Mucosa of descending colon (tissue), 3 donors: ENCODE results near the gene CEND1. TPM values are rescaled to one million over a fixed set of nuclear protein-coding genes. Genes with fewer than 3 reads are reported as not detected.
A peak's percentile ranks its signal among the peaks of the same experiment; 100 is the strongest.

Experiments used
- ATAC-seq: fragments of 200-7000 bp; cut with Tn5 transposase; one replicate; pipeline ENCODE4 v1.9.1; 2020; ENCODE audit warnings: mild to moderate bottlenecking, moderate library complexity
- DNase-seq, 3 donors: peaks; one replicate each; pipeline ENCODE4 v3.0.0-alpha.2; 2020
- H3K36me3 ChIP-seq: fragments of 200-600 bp; one replicate; pipeline ENCODE4 v1.8.0; 2021; ENCODE audit warnings: low read depth, mild to moderate bottlenecking
- H3K4me1 ChIP-seq: fragments of 200-600 bp; one replicate; pipeline ENCODE4 v1.8.0; 2021; ENCODE audit warnings: low read depth, mild to moderate bottlenecking
- H3K4me3 ChIP-seq: fragments of 200-600 bp; one replicate; pipeline ENCODE4 v1.8.0; 2021; ENCODE audit warnings: mild to moderate bottlenecking
- H3K9me3 ChIP-seq: fragments of 200-600 bp; one replicate; pipeline ENCODE4 v1.8.0; 2021; ENCODE audit warnings: mild to moderate bottlenecking
- CTCF ChIP-seq: fragments of 200-600 bp; IDR thresholded peaks from one replicate; pipeline ENCODE4 v1.8.0; 2022; ENCODE audit warnings: antibody characterized with exemption, mild to moderate bottlenecking
- intact Hi-C, 2 donors: fragments of 100-400 bp; cut with DNase I in 1 of 2; cut with micrococcal nuclease in 1 of 2; formaldehyde crosslinking; loops; one replicate each; pipeline versions ENCODE4 v1.11.0 to v1.11.1; 2022; cut with DNase I, micrococcal nuclease
- total RNA-seq, 3 donors: library from RNA; stranded (reverse); fragmentation: NEBNext Ultra II Directional in 2 of 3; extraction: Animal tissue kit (Norgen Biotek cat#: 25700) in 2 of 3; gene quantifications; one replicate each; pipeline versions ENCODE4 v1.2.1 to v1.2.4, GENCODE V29; 2021 to 2023
- donor health status: DM: no; HTN: no; CAD: no; lungs with moderate emphysema.
- donor health status: DM: no; HTN: no; CAD: no.
- donor health status: DM: no; HTN: yes; CAD: no.

CEND1 gene
- total RNA-seq, 3 donors from 2014 or later, result 0.34 to 2.2 TPM; not detected in 1

DNA sequence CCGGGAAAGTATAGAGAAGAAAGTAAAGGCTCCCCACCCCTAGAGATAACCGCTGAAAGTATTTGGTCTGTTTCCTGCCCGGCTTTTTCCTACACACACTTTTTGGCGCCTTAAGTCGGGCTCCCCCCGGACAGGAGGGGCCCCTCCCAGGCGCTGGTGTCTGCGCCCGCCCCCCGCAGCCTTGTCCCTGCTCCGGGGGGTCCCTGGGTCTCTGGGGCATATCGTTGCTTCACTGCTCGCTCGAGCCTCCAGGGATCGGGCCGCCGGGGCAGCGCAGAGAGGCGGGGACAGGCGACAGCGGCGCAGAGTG is 36.9 kb upstream of the CEND1 start:
- peak overlapping the region; percentile 21 for H3K4me3 ChIP-seq
- no peaks in the 10 kb centered on the region for H3K36me3 ChIP-seq
- TF ChIP-seq CTCF, result no peak
- intact Hi-C loops, result no loop called here
- DNase-seq, result peak in 1 of 3 donors; percentile 76
- no peak for ATAC-seq
- peaks cover 66% of the 10 kb centered on the region for H3K4me1 ChIP-seq
- no peaks in the 10 kb centered on the region for H3K9me3 ChIP-seq

DNA sequence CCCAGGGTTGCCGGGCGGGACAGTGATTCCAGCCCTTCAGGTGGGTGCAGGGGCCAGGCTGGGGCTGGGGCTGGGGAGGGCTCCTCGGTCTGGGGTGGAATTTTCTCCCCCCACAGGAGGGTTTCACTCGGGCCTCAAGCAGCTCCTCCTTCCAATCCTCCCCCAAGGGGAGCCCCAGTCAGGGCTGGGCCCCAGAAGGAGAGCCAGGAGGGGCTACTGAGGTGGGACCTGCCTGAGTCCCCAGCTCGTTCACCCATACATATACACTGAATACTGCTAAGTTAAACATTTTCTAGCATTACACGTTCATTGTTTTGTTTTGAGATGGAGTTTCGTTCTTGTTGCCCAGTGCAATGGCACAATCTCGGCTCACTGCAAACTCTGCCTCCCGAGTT is 36.3 kb upstream of the CEND1 start:
- ATAC-seq, result no peak
- H3K4me1 ChIP-seq, result peaks cover 68% of the 10 kb centered on the region
- TF ChIP-seq CTCF, result no peak
- no peak for DNase-seq
- intact Hi-C loops, result no loop called here
- no peaks in the 10 kb centered on the region for H3K9me3 ChIP-seq
- no peak overlapping the region for H3K4me3 ChIP-seq
- H3K36me3 ChIP-seq, result no peaks in the 10 kb centered on the region

GRCh38 chr11:825366-826226 is 35.7 kb upstream of the CEND1 start:
- Histone ChIP-seq H3K9me3 (no peaks in the 10 kb centered on the region), H3K4me1 (peaks cover 68% of the 10 kb centered on the region), H3K4me3 (no peak overlapping the region), H3K36me3 (no peaks in the 10 kb centered on the region)
- intact Hi-C loops, result no loop called here
- no peak for TF ChIP-seq CTCF
- DNase-seq (peak; percentile 71 to 80 (median 79)), ATAC-seq (peak; percentile 26)

- Histone ChIP-seq H3K4me1 (peaks cover 68% of the 10 kb centered on the region), H3K9me3 (no peaks in the 10 kb centered on the region), H3K36me3 (no peaks in the 10 kb centered on the region), H3K4me3 (no peak overlapping the region)
- no peak for ATAC-seq
- no peak for DNase-seq
- no peak for TF ChIP-seq CTCF
- intact Hi-C loops, result no loop called here
Observed at GRCh38 chr11:824942-825341, 35.1 kb upstream of the CEND1 start.

- ATAC-seq (peak; percentile 12), DNase-seq (peak; percentile 66 to 83 (median 82))
- intact Hi-C loops, result no loop called here
- no peak overlapping the region for H3K4me3 ChIP-seq
- H3K4me1 ChIP-seq, result peaks cover 64% of the 10 kb centered on the region
- no peak for TF ChIP-seq CTCF
- no peaks in the 10 kb centered on the region for H3K9me3 ChIP-seq
- no peaks in the 10 kb centered on the region for H3K36me3 ChIP-seq
Observed at GRCh38 chr11:824292-824880, 34.5 kb upstream of the CEND1 start.
